WERI-Rb-1 (cell line): Measurements from ENCODE around the gene SFI1.

Experiments used
- DNase-seq: peaks from one replicate; pipeline ENCODE4 v3.0.0-alpha.2; 2020
- H3K27ac ChIP-seq: fragments of 250-450 bp; sonication (Bioruptor Pico); 2 replicates; pipeline ENCODE4 v1.5.1; 2020; ENCODE audit warnings: mild to moderate bottlenecking, moderate library complexity
- H3K27me3 ChIP-seq: fragments of 250-450 bp; sonication (Bioruptor Pico); 2 replicates; pipeline ENCODE4 v1.5.1; 2021; ENCODE audit warnings: mild to moderate bottlenecking, low read depth, moderate library complexity; ENCODE audit not compliant: insufficient read depth, severe bottlenecking
- H3K36me3 ChIP-seq: fragments of 250-450 bp; sonication (Bioruptor Pico); 2 replicates; pipeline ENCODE4 v1.5.1; 2020; ENCODE audit warnings: mild to moderate bottlenecking, moderate library complexity
- H3K4me3 ChIP-seq: 2 replicates; pipeline ENCODE4 v1.5.1; 2011; ENCODE audit warnings: low read depth, mild to moderate bottlenecking, control low read depth, low read length
- H3K9me3 ChIP-seq: fragments of 250-450 bp; sonication (Bioruptor Pico); 2 replicates; pipeline ENCODE4 v1.5.1; 2021; ENCODE audit warnings: mild to moderate bottlenecking, moderate library complexity; ENCODE audit not compliant: severe bottlenecking
- TF ChIP-seq, protein P1 (sequence below): IDR thresholded peaks from 2 replicates; pipeline ENCODE4 v1.5.1; 2011; ENCODE audit warnings: low read depth, mild to moderate bottlenecking, control low read depth, inconsistent platforms, low read length

SFI1 gene

DNA sequence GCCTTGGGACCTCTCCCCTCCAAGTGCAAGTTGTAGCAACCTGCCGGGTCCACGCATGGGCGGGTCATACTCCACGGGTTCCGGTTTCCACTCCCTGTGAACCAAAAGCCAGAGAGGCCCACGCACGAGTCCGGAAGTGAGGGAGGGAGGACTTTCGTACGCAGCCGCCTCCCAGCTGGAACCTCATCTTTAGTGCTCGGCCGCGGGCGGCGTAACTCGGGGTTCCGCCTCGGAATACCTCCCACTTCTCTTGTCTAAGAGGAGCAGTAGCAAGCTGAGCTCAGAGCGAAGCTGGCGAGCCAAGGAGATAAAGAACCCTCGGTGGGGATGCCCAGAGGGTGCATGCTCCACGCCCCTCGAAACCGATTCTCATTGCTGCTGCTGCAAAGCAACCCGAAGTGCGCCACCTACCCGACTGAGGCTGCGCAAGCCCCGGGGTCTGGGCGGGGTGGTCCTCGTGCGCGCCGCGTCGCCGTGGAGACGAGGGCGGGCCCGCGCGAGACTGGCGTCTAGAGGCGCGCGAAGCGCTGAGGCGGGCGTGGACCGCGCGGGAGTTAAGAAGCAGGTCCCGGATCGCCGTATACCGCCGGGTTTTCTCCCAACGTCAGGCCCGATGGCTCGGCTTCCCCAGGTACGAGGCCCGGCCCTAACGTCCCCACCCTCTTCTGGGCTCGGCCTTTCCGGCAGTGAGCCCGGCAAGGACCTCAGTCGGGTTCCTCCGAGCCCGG is at the start of gene SFI1:
Gene SFI1, plus strand, starts transcription at position 530 of the 728 bp plus-strand sequence. CDS start 11,749 bp downstream, outside the sequence.
- peaks cover 7% of the 10 kb centered on the region for H3K36me3 ChIP-seq
- peak within 1 kb of the TSS; percentile 82 for H3K27ac ChIP-seq
- H3K4me3 ChIP-seq: peak within 1 kb of the TSS; percentile 81
- peak; percentile 95 for DNase-seq
- no peaks in the 10 kb centered on the region for H3K9me3 ChIP-seq
- TF ChIP-seq, protein P1, sequence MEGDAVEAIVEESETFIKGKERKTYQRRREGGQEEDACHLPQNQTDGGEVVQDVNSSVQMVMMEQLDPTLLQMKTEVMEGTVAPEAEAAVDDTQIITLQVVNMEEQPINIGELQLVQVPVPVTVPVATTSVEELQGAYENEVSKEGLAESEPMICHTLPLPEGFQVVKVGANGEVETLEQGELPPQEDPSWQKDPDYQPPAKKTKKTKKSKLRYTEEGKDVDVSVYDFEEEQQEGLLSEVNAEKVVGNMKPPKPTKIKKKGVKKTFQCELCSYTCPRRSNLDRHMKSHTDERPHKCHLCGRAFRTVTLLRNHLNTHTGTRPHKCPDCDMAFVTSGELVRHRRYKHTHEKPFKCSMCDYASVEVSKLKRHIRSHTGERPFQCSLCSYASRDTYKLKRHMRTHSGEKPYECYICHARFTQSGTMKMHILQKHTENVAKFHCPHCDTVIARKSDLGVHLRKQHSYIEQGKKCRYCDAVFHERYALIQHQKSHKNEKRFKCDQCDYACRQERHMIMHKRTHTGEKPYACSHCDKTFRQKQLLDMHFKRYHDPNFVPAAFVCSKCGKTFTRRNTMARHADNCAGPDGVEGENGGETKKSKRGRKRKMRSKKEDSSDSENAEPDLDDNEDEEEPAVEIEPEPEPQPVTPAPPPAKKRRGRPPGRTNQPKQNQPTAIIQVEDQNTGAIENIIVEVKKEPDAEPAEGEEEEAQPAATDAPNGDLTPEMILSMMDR: peak; percentile 42
- H3K27me3 ChIP-seq: no peaks in the 10 kb centered on the region

DNA sequence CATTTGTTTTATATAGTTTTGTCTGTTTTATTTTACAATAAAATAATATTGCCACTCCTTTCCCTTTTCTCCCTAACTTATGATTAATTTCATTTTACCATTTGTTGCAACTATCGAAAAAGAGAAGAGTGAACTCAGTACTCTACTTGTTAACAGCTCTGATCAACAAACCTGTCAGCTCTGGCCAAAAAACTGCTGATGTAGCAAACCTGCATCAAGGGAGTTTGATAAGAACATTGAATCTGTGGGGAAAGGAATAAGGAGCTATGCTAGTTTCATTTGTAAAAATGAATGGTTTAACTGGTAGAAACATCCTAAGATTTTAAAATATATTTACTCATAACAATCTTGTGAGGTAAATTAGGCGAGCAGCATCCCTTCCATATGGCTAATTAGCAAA is 49.6 kb upstream of the SFI1 start:
- Histone ChIP-seq H3K9me3 (no peaks in the 10 kb centered on the region), H3K4me3 (no peak overlapping the region), H3K27ac (no peak overlapping the region), H3K36me3 (peaks cover 80% of the 10 kb centered on the region), H3K27me3 (no peaks in the 10 kb centered on the region)
- TF ChIP-seq, protein P1: no peak
- no peak for DNase-seq

GRCh38 chr22:31447337-31447736 is 49.0 kb upstream of the SFI1 start:
- H3K4me3 ChIP-seq: no peak overlapping the region
- H3K27me3 ChIP-seq: no peaks in the 10 kb centered on the region
- H3K27ac ChIP-seq: no peak overlapping the region
- H3K36me3 ChIP-seq: peaks cover 74% of the 10 kb centered on the region
- TF ChIP-seq, protein P1: no peak
- no peak for DNase-seq
- no peaks in the 10 kb centered on the region for H3K9me3 ChIP-seq

DNA sequence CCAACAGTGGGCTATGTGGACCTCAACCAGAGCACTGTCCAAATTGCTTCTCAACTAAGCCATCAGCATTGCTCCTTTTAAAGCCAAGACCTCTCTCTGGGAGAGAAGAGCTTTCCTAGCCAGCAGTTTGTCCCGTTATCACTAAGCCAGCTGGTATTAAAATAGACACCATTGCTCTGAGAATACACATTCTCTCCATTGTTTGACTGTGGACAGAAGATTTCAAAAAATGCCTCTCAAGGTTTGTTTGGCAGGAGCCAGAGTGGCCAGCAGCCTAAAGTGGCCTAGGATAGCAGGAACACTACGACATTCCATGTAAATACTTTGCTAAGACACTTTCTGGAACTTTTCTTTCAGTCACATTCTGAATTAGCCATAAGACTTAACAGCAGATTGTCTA is 48.0 kb upstream of the SFI1 start:
- TF ChIP-seq, protein P1: no peak
- H3K9me3 ChIP-seq: no peaks in the 10 kb centered on the region
- H3K27me3 ChIP-seq: no peaks in the 10 kb centered on the region
- no peak overlapping the region for H3K27ac ChIP-seq
- H3K4me3 ChIP-seq: no peak overlapping the region
- peaks cover 69% of the 10 kb centered on the region for H3K36me3 ChIP-seq
- DNase-seq: no peak

- no peak overlapping the region for H3K4me3 ChIP-seq
- peaks cover 69% of the 10 kb centered on the region for H3K36me3 ChIP-seq
- TF ChIP-seq, protein P1: no peak
- no peaks in the 10 kb centered on the region for H3K27me3 ChIP-seq
- no peak overlapping the region for H3K27ac ChIP-seq
- H3K9me3 ChIP-seq: no peaks in the 10 kb centered on the region
- DNase-seq: no peak
Observed at GRCh38 chr22:31449506-31449905, 46.8 kb upstream of the SFI1 start.
